DND-41 (cell line): ENCODE measurements around the gene HELQ.

Experiments
- ATAC-seq: fragments of 200-7000 bp; cut with Tn5 transposase; 3 replicates; pipeline ENCODE4 v1.9.1; 2021; ENCODE audit warnings: low read depth; ENCODE audit not compliant: insufficient read depth
- DNase-seq: peaks from one replicate; pipeline ENCODE4 v3.0.0-alpha.2; 2020
- H2AFZ ChIP-seq: 2 replicates; pipeline ENCODE4 v1.6.0; 2012; ENCODE audit warnings: low read depth, low read length
- H3K27ac ChIP-seq: 2 replicates; pipeline ENCODE4 v1.5.1; 2012; ENCODE audit warnings: low read length, inconsistent platforms
- H3K27me3 ChIP-seq: fragments of 200-600 bp; sonication (generic); 2 replicates; pipeline ENCODE4 v1.6.0; 2012; ENCODE audit warnings: low read length, mild to moderate bottlenecking, inconsistent platforms; ENCODE audit not compliant: insufficient read depth, poor library complexity
- H3K36me3 ChIP-seq: 2 replicates; pipeline ENCODE4 v1.5.1; 2012; ENCODE audit warnings: low read length, inconsistent platforms; ENCODE audit not compliant: insufficient read depth
- H3K4me1 ChIP-seq: 2 replicates; pipeline ENCODE4 v1.5.1; 2012; ENCODE audit warnings: mild to moderate bottlenecking, low read length; ENCODE audit not compliant: insufficient read depth
- H3K4me2 ChIP-seq: 2 replicates; pipeline ENCODE4 v1.6.0; 2012; ENCODE audit warnings: mild to moderate bottlenecking, moderate library complexity, low read length, inconsistent platforms; ENCODE audit not compliant: insufficient read depth
- H3K4me3 ChIP-seq, 2 experiments: fragments of 200-600 bp in 1 of 2; shearing (Covaris generic) in 1 of 2; 2 replicates each; pipeline ENCODE4 v1.5.1; 2012 to 2016; ENCODE audit warnings: inconsistent platforms in 2 of 2, low read length in 2 of 2, mild to moderate bottlenecking in 2 of 2, low read depth in 1 of 2, moderate library complexity in 1 of 2
- H3K79me2 ChIP-seq: 2 replicates; pipeline ENCODE4 v1.6.0; 2012; ENCODE audit warnings: low read length, inconsistent platforms; ENCODE audit not compliant: insufficient read depth
- H3K9ac ChIP-seq: 2 replicates; pipeline ENCODE4 v1.6.0; 2012; ENCODE audit warnings: low read depth, mild to moderate bottlenecking, inconsistent platforms, low read length, moderate library complexity
- H3K9me3 ChIP-seq: 2 replicates; pipeline ENCODE4 v1.5.1; 2012; ENCODE audit warnings: low read length, moderate library complexity, mild to moderate bottlenecking, inconsistent platforms; ENCODE audit not compliant: insufficient read depth, severe bottlenecking
- H4K20me1 ChIP-seq: 2 replicates; pipeline ENCODE4 v1.6.0; 2012; ENCODE audit warnings: low read length; ENCODE audit not compliant: insufficient read depth
- CTCF ChIP-seq: IDR thresholded peaks from 2 replicates; pipeline ENCODE4 v1.5.1; 2012; ENCODE audit warnings: borderline replicate concordance, low read length, moderate library complexity, mild to moderate bottlenecking; ENCODE audit not compliant: poor library complexity, severe bottlenecking; ENCODE audit errors: extremely low read depth
- EZH2 ChIP-seq: IDR thresholded peaks from 3 replicates; pipeline ENCODE4 v1.6.1; 2012; ENCODE audit warnings: borderline replicate concordance, low read depth, mild to moderate bottlenecking, moderate library complexity, low read length, inconsistent platforms; ENCODE audit not compliant: severe bottlenecking

HELQ gene

GRCh38 chr4:83361416-83362103 lies 94.1 kb downstream of the HELQ start:
- Histone ChIP-seq H3K27ac (no peak overlapping the region), H3K36me3 (no peaks in the 10 kb centered on the region), H3K9ac (no peak overlapping the region), H4K20me1 (no peaks in the 10 kb centered on the region), H3K4me3 (no peak overlapping the region), H3K9me3 (no peaks in the 10 kb centered on the region), H3K4me2 (no peak overlapping the region), H2AFZ (no peak overlapping the region), H3K4me1 (no peaks in the 10 kb centered on the region), H3K79me2 (no peaks in the 10 kb centered on the region), H3K27me3 (no peaks in the 10 kb centered on the region)
- ATAC-seq = no peak
- DNase-seq = no peak
- TF ChIP-seq EZH2 (no peak), CTCF (no peak)

GRCh38 chr4:83360018-83360417 lies 95.6 kb downstream of the HELQ start:
- no peak overlapping the region for H3K9ac ChIP-seq
- H3K4me1 ChIP-seq = no peaks in the 10 kb centered on the region
- H3K79me2 ChIP-seq = no peaks in the 10 kb centered on the region
- H3K36me3 ChIP-seq = no peaks in the 10 kb centered on the region
- H3K27me3 ChIP-seq = no peaks in the 10 kb centered on the region
- H2AFZ ChIP-seq = no peak overlapping the region
- no peak for ATAC-seq
- H3K4me2 ChIP-seq = no peak overlapping the region
- no peak overlapping the region for H3K27ac ChIP-seq
- no peaks in the 10 kb centered on the region for H3K9me3 ChIP-seq
- DNase-seq = no peak
- no peaks in the 10 kb centered on the region for H4K20me1 ChIP-seq
- TF ChIP-seq EZH2 (no peak), CTCF (no peak)
- H3K4me3 ChIP-seq = no peak overlapping the region

- H3K27ac ChIP-seq = no peak overlapping the region
Measured at GRCh38 chr4:83358410-83358809, 97.2 kb downstream of the HELQ start.

More at GRCh38 chr4:83358410-83358809, 97.2 kb downstream of the HELQ start:
- H3K9me3 ChIP-seq = peaks cover 1% of the 10 kb centered on the region
- ATAC-seq (no peak), DNase-seq (no peak)
- no peak overlapping the region for H3K9ac ChIP-seq
- no peak overlapping the region for H3K4me3 ChIP-seq
- H3K79me2 ChIP-seq = no peaks in the 10 kb centered on the region
- H2AFZ ChIP-seq = no peak overlapping the region
- H3K4me2 ChIP-seq = no peak overlapping the region
- H3K27me3 ChIP-seq = no peaks in the 10 kb centered on the region
- no peaks in the 10 kb centered on the region for H3K36me3 ChIP-seq
- no peaks in the 10 kb centered on the region for H3K4me1 ChIP-seq
- no peaks in the 10 kb centered on the region for H4K20me1 ChIP-seq
- no peak for TF ChIP-seq EZH2
- no peak for TF ChIP-seq CTCF
